ENCODE data around the gene KIF26B.

Gene KIF26B

GRCh38 chr1:245411245-245412036, 256.7 kb downstream of the KIF26B start:
- DNase-seq, result no peak

DNA sequence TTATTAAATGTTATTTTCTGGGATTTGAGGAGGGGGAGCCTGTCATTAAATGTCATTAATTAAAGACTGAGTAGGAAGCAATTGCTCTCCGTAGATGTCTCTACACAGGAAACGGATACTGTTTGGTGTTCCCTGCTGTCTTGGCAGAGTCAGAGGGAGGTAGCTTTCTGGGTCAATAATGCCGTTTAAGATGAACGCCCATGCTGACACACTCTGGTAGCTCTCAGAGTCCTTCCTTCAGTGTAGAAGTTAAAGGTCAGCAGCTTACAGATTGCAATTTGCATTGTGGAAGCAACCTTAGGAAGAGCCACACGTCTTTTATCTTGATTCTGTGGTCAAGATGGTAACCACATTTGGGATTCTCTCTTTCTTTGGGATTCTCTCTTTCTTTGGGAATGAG, 257.5 kb downstream of the KIF26B start:
- no peak for DNase-seq

DNA sequence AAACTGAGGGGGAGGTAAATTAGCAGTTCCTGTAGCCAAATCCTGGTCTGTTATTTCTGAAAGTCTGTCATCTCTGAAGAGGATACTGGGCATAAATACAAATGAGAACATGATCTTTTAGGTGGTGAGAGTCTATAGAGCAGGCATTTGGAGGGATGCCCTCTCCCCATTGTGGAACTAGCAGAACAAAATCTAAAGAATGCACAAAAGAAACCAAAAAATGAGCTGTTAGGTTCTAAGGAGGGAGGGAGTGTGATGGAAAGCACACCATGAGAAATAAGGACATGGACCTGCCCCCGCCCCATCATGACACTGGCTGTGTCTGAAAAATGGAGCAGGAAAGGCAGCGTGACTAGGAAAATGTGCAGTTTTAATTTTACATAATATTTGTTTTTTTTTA, 262.0 kb downstream of the KIF26B start:
- DNase-seq, result no peak

- DNase-seq, result peak in 16 of 56 donors; percentile 0 to 25 (median 8)
Measured at GRCh38 chr1:245418077-245418476, 263.3 kb downstream of the KIF26B start.

- DNase-seq, result no peak
Measured at GRCh38 chr1:245419461-245419978, 264.7 kb downstream of the KIF26B start.

GRCh38 chr1:245419989-245420388, 265.2 kb downstream of the KIF26B start:
- DNase-seq, result no peak

DNA sequence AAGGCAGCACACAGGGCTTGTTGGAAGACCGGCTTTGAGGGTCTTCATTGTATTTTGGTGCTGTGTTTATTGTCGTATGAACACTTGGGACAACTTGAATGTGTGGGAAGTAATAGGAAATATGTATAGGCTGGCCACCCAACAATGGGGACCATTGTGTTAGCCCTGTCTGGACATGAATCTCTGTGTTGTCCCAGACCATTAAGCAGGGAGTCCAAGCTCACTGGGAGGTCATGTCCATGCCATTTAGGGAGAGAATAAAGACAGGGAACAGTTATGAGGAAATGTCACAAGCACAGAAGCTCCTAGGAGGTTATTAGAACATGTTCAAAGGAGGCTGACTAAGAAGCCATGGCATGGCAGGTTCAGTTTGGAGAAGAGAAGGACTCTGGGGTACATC, 266.1 kb downstream of the KIF26B start:
- DNase-seq, result no peak

DNA sequence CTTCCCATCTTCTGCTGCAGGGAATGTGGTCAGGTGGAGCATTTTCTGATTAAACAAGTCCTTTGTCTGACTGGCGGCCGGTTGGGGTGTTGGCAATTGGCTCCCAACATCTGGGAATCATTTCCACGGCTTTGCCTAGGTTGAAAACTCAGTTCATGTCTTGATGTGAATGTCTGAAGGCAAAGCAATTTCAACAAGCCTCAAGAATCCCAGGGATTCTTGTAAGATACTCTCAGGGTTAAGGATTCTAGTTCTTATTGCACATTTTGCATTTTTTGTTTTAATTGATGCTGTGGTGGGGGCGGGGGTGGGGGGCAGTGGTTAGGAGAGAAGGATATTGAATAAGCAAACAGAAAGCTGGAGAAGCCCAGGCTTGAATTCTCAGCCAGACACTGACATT, 273.9 kb downstream of the KIF26B start:
- no peak for DNase-seq

- DNase-seq, result no peak
Measured at GRCh38 chr1:245431706-245432105, 276.9 kb downstream of the KIF26B start.

DNA sequence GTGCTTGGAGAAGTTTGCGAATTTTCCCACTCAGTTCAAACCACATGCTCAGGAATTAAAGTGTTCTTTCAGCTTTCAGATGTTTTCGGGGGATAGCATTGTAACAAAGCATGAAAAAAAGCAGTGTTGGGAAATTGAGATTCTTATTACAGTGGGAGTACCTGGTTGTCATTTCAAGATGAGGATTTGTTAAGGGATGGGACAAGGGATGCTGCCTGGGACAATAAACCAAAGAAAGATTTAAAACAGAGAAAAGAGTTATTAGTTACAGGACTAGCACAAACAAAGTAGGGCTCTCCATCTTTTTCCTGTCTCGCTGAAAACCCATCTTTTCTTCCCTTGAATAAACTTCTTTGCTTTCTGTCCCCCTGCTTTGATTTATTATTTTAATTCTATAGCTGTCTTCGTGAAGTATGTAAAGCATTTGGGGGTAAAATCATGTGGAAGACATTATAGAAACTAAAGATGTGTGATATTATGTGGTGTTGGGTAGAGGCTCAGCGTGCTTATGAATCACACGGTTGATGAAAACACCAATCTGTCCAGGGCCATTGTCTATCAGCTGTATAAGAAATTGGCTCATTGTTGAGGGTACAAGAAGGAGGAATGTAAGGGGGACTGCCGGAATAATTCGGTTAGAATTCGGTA, 277.6 kb downstream of the KIF26B start:
- no peak for DNase-seq

DNA sequence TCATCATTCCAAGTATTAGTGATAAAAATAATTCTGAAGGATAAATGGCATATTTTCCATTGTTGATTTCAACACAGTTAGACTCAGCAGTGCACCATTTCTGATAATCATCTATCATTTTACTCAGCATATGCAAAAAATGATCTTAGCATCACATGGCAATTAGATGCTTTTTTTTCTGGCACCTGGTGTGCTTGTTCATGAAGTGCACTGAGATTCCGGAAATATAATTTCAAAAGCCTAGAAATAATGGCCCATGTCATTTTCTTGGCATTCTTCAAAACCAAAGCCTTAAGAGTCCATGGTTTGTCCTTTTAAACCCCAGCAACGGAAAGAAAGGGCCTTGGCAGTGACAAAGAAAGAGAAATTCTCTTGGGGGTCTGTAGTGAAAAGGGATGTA, 278.8 kb downstream of the KIF26B start:
- no peak for DNase-seq

GRCh38 chr1:245434280-245434679, 279.5 kb downstream of the KIF26B start:
- DNase-seq, result no peak

DNA sequence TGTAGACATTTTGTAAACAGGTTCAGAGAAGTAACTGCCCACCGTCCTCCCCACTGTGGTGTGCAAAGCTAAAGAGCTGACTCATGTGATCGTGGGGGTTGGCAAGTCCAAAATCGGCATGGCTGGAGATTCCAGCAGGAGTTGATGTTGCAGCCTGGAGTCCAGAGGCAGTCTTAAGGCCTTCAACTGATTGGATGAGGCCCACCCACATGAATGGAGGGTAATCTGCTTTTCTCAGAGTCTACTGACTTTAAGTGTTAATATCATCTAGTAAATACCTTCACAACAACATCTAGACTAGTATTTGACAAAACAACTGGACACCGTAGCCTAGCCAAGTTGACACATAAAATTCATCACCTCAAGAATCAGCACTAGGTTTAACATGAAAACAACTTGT, 281.6 kb downstream of the KIF26B start:
- DNase-seq, result no peak

GRCh38 chr1:245437369-245438062, 282.7 kb downstream of the KIF26B start:
- DNase-seq, result no peak

DNA sequence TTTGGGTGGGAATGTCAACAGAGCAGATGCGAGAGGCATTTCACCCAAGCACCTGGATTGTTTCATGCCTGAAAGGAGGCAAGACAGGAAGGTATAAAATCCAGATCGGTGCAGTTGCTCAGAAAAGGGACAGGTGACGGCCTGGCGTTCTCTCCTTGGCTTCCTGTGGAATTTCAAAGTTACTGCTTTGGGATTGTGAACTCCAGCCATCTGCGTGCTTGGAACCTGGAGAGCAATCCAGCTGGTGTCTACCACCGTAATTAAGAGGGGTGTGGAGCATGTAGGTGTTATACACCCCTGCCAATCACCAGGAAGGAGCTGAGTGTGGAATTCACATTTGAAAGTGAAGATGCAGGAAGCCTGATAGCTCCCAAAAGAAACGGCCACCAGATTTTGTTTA, 286.1 kb downstream of the KIF26B start:
- DNase-seq, result no peak

GRCh38 chr1:245441689-245442088, 286.9 kb downstream of the KIF26B start:
- no peak for DNase-seq

DNA sequence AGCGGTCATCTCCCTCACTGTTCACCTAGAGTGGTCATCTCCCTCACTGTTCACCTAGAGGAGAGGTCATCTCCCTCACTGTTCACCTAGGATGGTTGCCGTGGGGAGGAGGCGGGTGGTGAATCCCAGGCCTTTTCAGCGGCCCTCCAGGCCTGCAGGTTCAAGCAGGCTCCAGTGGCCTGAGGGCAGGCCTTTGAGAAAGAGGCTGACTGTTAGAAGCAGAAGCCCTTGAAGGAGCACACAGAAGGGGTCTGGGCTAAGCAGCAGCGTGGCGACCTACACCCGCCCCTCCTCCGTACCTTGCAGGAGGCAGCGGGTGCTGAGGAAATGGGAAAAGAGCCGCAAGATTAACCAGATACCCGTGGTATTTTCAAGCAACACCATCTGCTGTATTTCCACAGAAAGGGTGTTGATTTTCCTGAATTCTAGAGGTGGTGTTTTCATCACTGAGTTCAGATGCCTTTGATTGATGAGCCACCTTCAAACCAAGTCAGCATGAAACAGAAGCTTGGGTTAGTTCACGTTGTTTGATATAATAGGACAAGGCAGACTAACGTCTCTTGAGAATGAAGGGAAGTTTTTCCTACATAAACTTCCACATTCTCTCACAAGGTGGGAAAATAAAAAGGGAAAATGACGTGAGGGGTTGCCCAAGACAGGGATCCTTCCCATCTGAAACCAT, 289.5 kb downstream of the KIF26B start:
- DNase-seq, result no peak

- no peak for DNase-seq
Measured at GRCh38 chr1:245444945-245445344, 290.2 kb downstream of the KIF26B start.

- no peak for DNase-seq
Measured at GRCh38 chr1:245448531-245448930, 293.7 kb downstream of the KIF26B start.

DNA sequence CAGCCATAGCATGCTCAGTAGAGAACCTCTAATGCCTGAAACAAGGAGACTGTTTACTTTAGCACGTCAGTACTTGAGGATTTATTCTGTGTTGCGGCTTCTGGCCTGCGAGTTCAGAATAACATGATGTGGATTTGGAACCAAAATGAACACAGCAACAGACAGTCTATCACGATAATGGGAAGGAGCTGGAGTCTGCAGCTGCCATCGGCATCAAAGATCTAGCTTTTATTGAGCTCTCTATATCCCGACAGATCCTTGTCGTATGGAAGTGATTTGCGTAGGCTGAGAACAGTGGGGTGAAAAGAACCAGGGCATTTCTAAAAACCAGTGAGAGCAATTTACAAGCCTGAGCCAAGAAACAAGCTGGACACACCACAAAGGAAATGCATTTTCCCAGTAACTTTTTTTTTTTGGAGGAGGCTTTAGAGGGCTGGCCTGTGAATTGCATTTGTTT, 294.2 kb downstream of the KIF26B start:
- no peak for DNase-seq

GRCh38 chr1:245453541-245453940, 298.8 kb downstream of the KIF26B start:
- DNase-seq, result no peak

DNA sequence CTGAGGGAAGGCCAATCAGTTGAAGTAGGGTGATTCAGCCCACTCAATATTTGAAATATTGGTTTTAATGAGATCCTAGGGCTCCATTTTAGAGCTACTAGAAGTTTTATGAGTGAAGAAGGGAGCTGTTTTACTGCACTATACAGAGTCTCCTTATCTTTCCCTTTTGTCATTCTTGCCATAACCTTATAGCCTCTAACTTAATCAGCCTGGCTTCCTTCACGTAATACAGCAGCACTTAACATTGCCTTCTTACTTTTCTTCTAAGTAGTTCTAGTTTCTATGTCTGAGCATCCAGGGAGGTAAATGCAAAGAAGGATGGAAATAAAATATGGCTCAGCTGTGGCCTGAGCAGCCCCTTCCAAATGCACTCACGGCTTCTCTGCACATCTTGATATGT, 299.3 kb downstream of the KIF26B start:
- DNase-seq, result no peak

Measured in nucleus accumbens (tissue), 56 donors.